GM06990 (cell line): Measurements from ENCODE around the gene SLC7A11.

ENCODE experiments used
- DNase-seq: peaks from one replicate; pipeline ENCODE4 v3.0.0-alpha.2; 2011; ENCODE audit not compliant: insufficient read length; ENCODE audit errors: extremely low read depth
- H3K27me3 ChIP-seq: replicated peaks from 2 replicates; pipeline ENCODE4 v1.6.0; 2011; ENCODE audit warnings: low read length; ENCODE audit not compliant: control insufficient read depth, insufficient read depth
- H3K36me3 ChIP-seq: 2 replicates; pipeline ENCODE4 v1.5.1; 2011; ENCODE audit warnings: low read length; ENCODE audit not compliant: control insufficient read depth, insufficient read depth
- H3K4me3 ChIP-seq: replicated peaks from 2 replicates; pipeline ENCODE4 v1.5.1; 2011; ENCODE audit warnings: low read depth, mild to moderate bottlenecking, control low read depth, low read length
- CTCF ChIP-seq: IDR thresholded peaks from 2 replicates; pipeline ENCODE4 v1.5.1; 2011; ENCODE audit warnings: low read length, control low read depth, mild to moderate bottlenecking, inconsistent platforms; ENCODE audit not compliant: insufficient read depth, poor library complexity, severe bottlenecking

The SLC7A11 gene

GRCh38 chr4:138255917-138256597, 13.9 kb upstream of the SLC7A11 start:
- no peak for DNase-seq
- H3K36me3 ChIP-seq, result no peaks in the 10 kb centered on the region
- H3K4me3 ChIP-seq, result no peak overlapping the region
- no peaks in the 10 kb centered on the region for H3K27me3 ChIP-seq
- no peak for TF ChIP-seq CTCF

- no peak overlapping the region for H3K4me3 ChIP-seq
- DNase-seq, result no peak
- TF ChIP-seq CTCF, result no peak
These were observed 10.4 kb upstream of the SLC7A11 start for GRCh38 chr4:138252551-138252950.

GRCh38 chr4:138251938-138252337, 9.8 kb upstream of the SLC7A11 start:
- no peak for DNase-seq
- H3K27me3 ChIP-seq, result no peaks in the 10 kb centered on the region
- no peak for TF ChIP-seq CTCF
- no peaks in the 10 kb centered on the region for H3K36me3 ChIP-seq
- H3K4me3 ChIP-seq, result no peak overlapping the region

More at GRCh38 chr4:138252551-138252950, 10.4 kb upstream of the SLC7A11 start:
- Histone ChIP-seq H3K27me3 (no peaks in the 10 kb centered on the region), H3K36me3 (no peaks in the 10 kb centered on the region)

GRCh38 chr4:138249132-138249531, 7.0 kb upstream of the SLC7A11 start:
- H3K36me3 ChIP-seq, result no peaks in the 10 kb centered on the region
- no peaks in the 10 kb centered on the region for H3K27me3 ChIP-seq
- no peak for TF ChIP-seq CTCF
- DNase-seq, result no peak
- no peak overlapping the region for H3K4me3 ChIP-seq

GRCh38 chr4:138248058-138248457, 5.9 kb upstream of the SLC7A11 start:
- Histone ChIP-seq H3K36me3 (no peaks in the 10 kb centered on the region), H3K4me3 (no peak overlapping the region), H3K27me3 (no peaks in the 10 kb centered on the region)
- DNase-seq, result no peak
- no peak for TF ChIP-seq CTCF

GRCh38 chr4:138247643-138248042, 5.5 kb upstream of the SLC7A11 start:
- Histone ChIP-seq H3K4me3 (no peak overlapping the region), H3K27me3 (no peaks in the 10 kb centered on the region), H3K36me3 (no peaks in the 10 kb centered on the region)
- DNase-seq, result no peak
- TF ChIP-seq CTCF, result no peak
